GM12878 (cell line): Measurements from ENCODE around the gene PPAN. TPM values are rescaled to one million over a fixed set of nuclear protein-coding genes. Genes with fewer than 3 reads are reported as not detected.

Experiments used
- ATAC-seq: fragments of 200-7000 bp; cut with Tn5 transposase; 3 replicates; pipeline ENCODE4 v1.9.1; 2020; ENCODE audit warnings: mild to moderate bottlenecking, moderate library complexity
- BruUV-seq: library from RNA; stranded (reverse); fragments of 400-500 nt; replicated peaks from 2 replicates; lab custom pipeline; 2021; lab: Mats Ljungman, UMichigan
- CTCF ChIA-PET: fragments of 300-600 bp; sonication (Branson Sonifier 250); formaldehyde crosslinking; extraction: SDS; loops from one replicate; lab custom pipeline; 2021; ENCODE audit warnings: inconsistent platforms; lab: Yijun Ruan, JAX
- POLR2A ChIA-PET: fragments of 350-600 bp; formaldehyde crosslinking; extraction: SDS; loops from one replicate; lab custom pipeline; 2021; ENCODE audit warnings: inconsistent platforms; lab: Charles Lee
- RAD21 ChIA-PET: fragments of 300-600 bp; sonication (Branson Sonifier 250); formaldehyde crosslinking; loops from one replicate; lab custom pipeline; 2023; ENCODE audit warnings: antibody characterized with exemption; ENCODE audit not compliant: unreplicated experiment; lab: Charles Lee
- SMC1A ChIA-PET: fragments of 300-600 bp; sonication (Branson Sonifier 250); formaldehyde crosslinking; loops from one replicate; lab custom pipeline; 2023; ENCODE audit not compliant: unreplicated experiment, uncharacterized antibody; lab: Charles Lee
- DNase-seq: peaks from one replicate; pipeline ENCODE4 v3.0.0-alpha.2; 2011; ENCODE audit warnings: low read depth, low spot score
- FAIRE-seq: peaks from 3 replicates; lab custom pipeline; 2011; peaks lifted over from hg19 to GRCh38; lab: Jason Lieb, UNC
- H2AFZ ChIP-seq: 2 replicates; pipeline ENCODE4 v1.6.0; 2011; ENCODE audit warnings: low read depth, low read length, control low read depth; ENCODE audit not compliant: control insufficient read depth
- H3K27ac ChIP-seq: 2 replicates; pipeline ENCODE4 v1.5.1; 2011; ENCODE audit warnings: control low read depth; ENCODE audit not compliant: control insufficient read depth, insufficient read depth
- H3K27me3 ChIP-seq, 2 experiments: replicated peaks in 1 of 2; 2 replicates each; pipeline versions ENCODE4 v1.6.0 to v1.6.1; 2011; ENCODE audit warnings: low read length in 1 of 2; ENCODE audit not compliant: control insufficient read depth in 2 of 2, insufficient read depth in 2 of 2
- H3K36me3 ChIP-seq, 2 experiments: 2 replicates each; pipeline ENCODE4 v1.5.1; 2011; ENCODE audit warnings: low read length in 1 of 2; ENCODE audit not compliant: control insufficient read depth in 2 of 2, insufficient read depth in 2 of 2
- H3K4me1 ChIP-seq: 2 replicates; pipeline ENCODE4 v1.6.1; 2011; ENCODE audit warnings: mild to moderate bottlenecking, low read length, moderate library complexity, mixed read lengths; ENCODE audit not compliant: control insufficient read depth, insufficient read depth
- H3K4me2 ChIP-seq: 2 replicates; pipeline ENCODE4 v1.6.0; 2011; ENCODE audit warnings: control low read depth; ENCODE audit not compliant: control insufficient read depth, insufficient read depth
- H3K4me3 ChIP-seq: fragments of 200-600 bp; sonication (generic); 2 replicates; pipeline ENCODE4 v1.5.1; 2016
- H3K79me2 ChIP-seq: 2 replicates; pipeline ENCODE4 v1.6.0; 2011; ENCODE audit warnings: low read length; ENCODE audit not compliant: control insufficient read depth, insufficient read depth
- H3K9ac ChIP-seq: 2 replicates; pipeline ENCODE4 v1.8.0; 2011; ENCODE audit warnings: low read length, control low read depth, mixed read lengths; ENCODE audit not compliant: control insufficient read depth, insufficient read depth
- H3K9me3 ChIP-seq: replicated peaks from 3 replicates; pipeline ENCODE4 v1.5.1; 2011; ENCODE audit warnings: mild to moderate bottlenecking, low read length; ENCODE audit not compliant: control insufficient read depth, insufficient read depth
- H4K20me1 ChIP-seq: 2 replicates; pipeline ENCODE4 v1.6.0; 2011; ENCODE audit not compliant: control insufficient read depth, insufficient read depth
- ASH2L ChIP-seq: fragments of 300-600, 200-600 bp; sonication (generic); IDR thresholded peaks from 2 replicates; pipeline ENCODE4 v1.6.1; 2017; ENCODE audit warnings: low read depth, mild to moderate bottlenecking, borderline replicate concordance
- CBFB ChIP-seq: IDR thresholded peaks from 2 replicates; pipeline ENCODE4 v1.6.1; 2016; ENCODE audit warnings: antibody characterized with exemption, low read depth
- EED ChIP-seq: sonication (generic); IDR thresholded peaks from 2 replicates; pipeline ENCODE4 v1.6.1; 2016; ENCODE audit warnings: antibody characterized with exemption, low read depth
- FOXM1 ChIP-seq: IDR thresholded peaks from 2 replicates; pipeline ENCODE4 v1.6.1; 2012; ENCODE audit warnings: low read depth, mild to moderate bottlenecking, inconsistent platforms, low read length, moderate library complexity
- KLF5 ChIP-seq: fragments of 450-650 bp; IDR thresholded peaks from 2 replicates; pipeline ENCODE4 v1.6.1; 2014; ENCODE audit warnings: mild to moderate bottlenecking; ENCODE audit not compliant: partially characterized antibody
- POLR2A ChIP-seq: IDR thresholded peaks from 2 replicates; pipeline ENCODE4 v1.6.1; 2011; ENCODE audit warnings: low read depth, mild to moderate bottlenecking, low read length
- POLR2AphosphoS5 ChIP-seq: IDR thresholded peaks from 2 replicates; pipeline ENCODE4 v1.6.1; 2011; ENCODE audit warnings: mild to moderate bottlenecking, low read length, inconsistent platforms
- WGBS: methylation state at CpG from one replicate; pipeline ENCODE4 v1.1.6; 2016; ENCODE audit warnings: low lambda C conversion rate; ENCODE audit not compliant: insufficient replicate concordance, insufficient coverage; ENCODE audit errors: missing lambda C conversion rate; 5-methylcytosine and 5-hydroxymethylcytosine counted together
- in situ Hi-C: fragments of 300-500 bp; cut with MboI; formaldehyde crosslinking; loops from 9 replicates; pipeline ENCODE4 v1.14.3; 2018; ENCODE audit warnings: mixed read lengths
- intact Hi-C: fragments of 100-400 bp; cut with micrococcal nuclease; formaldehyde crosslinking; loops from one replicate; pipeline ENCODE4 v1.14.2; 2022; ENCODE audit not compliant: unreplicated experiment
- polyA plus RNA-seq, 11 experiments: library from polyadenylated mRNA; depleted of rRNA in 4 of 11; unstranded in 6 of 11; stranded (reverse) in 5 of 11; fragments of >200 nt; fragmentation: Nextera tagmentation in 4 of 11; fragmentation: Illumina TruSeq in 1 of 11; extraction: Ambion mirVana in 4 of 11; extraction: Trizol in 1 of 11; gene quantifications; 1 replicate in 1 of 11; 2 replicates in 10 of 11; pipeline versions ENCODE4 v1.2.1 to v1.2.3, GENCODE V29; 2011 to 2016; ENCODE audit warnings: inconsistent platforms in 2 of 11, missing spikeins in 2 of 11, low read depth in 1 of 11
- total RNA-seq, 4 experiments: library from RNA; depleted of rRNA in 3 of 4; stranded (reverse); fragments of >200 nt in 3 of 4; fragmentation: Illumina TruSeq in 1 of 4; extraction: Trizol in 1 of 4; gene quantifications; 2 replicates each; pipeline versions ENCODE4 v1.2.1 to v1.2.3, GENCODE V29; 2013 to 2021
- TF ChIP-seq, protein P1 (sequence below): fragments of 450-650 bp; IDR thresholded peaks from 2 replicates; pipeline ENCODE4 v1.6.1; 2014; ENCODE audit warnings: mild to moderate bottlenecking

The PPAN gene
- total and polyA plus RNA-seq, 10 of the 15 experiments (the other 5 are each of a cell fraction or from before 2014, with no cell fraction given): 2.1 to 171 (median 108) TPM

DNA sequence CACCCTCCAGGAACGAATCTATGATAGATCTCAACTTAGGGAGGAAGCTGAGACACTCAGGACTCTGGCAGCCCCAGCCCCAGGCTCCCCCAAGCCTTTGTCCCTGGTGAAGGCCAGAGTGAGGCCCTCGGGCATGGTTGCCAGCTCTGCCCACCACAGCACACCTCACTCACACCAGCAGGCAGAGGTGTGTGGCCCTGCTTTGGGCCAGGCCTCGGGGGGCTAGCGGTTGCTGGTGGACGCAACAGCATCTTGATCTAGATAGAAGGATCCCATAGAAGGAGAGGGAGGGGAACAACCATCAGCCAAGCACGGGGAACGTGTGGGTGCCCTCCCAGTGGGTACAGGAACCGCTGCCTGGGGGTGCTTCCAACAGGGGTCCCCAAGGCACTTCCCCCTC, 51.9 kb downstream of the PPAN start:
- H3K27ac ChIP-seq: no peak overlapping the region
- H2AFZ ChIP-seq: no peak overlapping the region
- TF ChIP-seq POLR2A (peak; percentile 48; the same call in 1 of the 2 replicates), CBFB (no peak)
- intact Hi-C loops (no loop called here), in situ Hi-C loops (no loop called here)
- no peaks in the 10 kb centered on the region for H4K20me1 ChIP-seq
- no peak for ATAC-seq
- FAIRE-seq: no peak
- no peak overlapping the region for H3K4me2 ChIP-seq
- H3K27me3 ChIP-seq: no peaks in the 10 kb centered on the region
- RAD21 ChIA-PET: no interaction called here
- no TSS peak for BruUV-seq
- SMC1A ChIA-PET: no interaction called here
- H3K4me1 ChIP-seq: no peaks in the 10 kb centered on the region
- no peak overlapping the region for H3K4me3 ChIP-seq
- CTCF ChIA-PET: no interaction called here
- no peaks in the 10 kb centered on the region for H3K9me3 ChIP-seq
- no peaks in the 10 kb centered on the region for H3K79me2 ChIP-seq
- no peak for DNase-seq
- peaks cover 37 to 62% of the 10 kb centered on the region in 2 experiments for H3K36me3 ChIP-seq
- H3K9ac ChIP-seq: no peak overlapping the region
- WGBS: 87% methylated on average over 8 of the region's 8 CpGs
- POLR2A ChIA-PET: interaction anchor here (0.5 kb wide), 1 partner anchor 241 kb away, joined by 6 read pairs; no protein-coding TSS in a partner anchor

DNA sequence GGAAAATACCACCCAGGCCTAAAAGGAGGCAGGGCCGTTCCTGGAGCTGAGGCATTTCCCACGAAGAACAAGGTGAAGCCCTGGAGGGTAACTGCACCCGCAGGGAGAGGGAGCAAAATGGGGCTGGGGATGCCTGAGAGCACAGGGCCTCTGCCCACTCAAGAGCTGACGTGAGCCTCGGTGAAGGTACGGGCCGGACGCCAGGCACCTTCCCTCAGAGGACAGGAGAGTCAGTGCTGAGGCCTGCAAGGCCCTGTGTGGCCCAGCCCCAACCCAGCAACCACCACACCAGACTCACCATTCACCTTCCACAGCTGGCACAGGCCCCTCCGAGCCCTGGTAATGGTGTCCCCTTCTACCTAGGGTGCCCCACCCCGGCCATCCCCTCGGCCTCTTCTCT, 52.3 kb downstream of the PPAN start:
- H3K9ac ChIP-seq: no peak overlapping the region
- CTCF ChIA-PET: no interaction called here
- in situ Hi-C loops: no loop called here

More for the DNA sequence above, 52.3 kb downstream of the PPAN start:
- Histone ChIP-seq H3K4me1 (no peaks in the 10 kb centered on the region), H3K4me2 (no peak overlapping the region), H3K79me2 (no peaks in the 10 kb centered on the region), H3K36me3 (peaks cover 39 to 66% of the 10 kb centered on the region in 2 experiments), H3K27me3 (no peaks in the 10 kb centered on the region), H3K4me3 (no peak overlapping the region), H2AFZ (no peak overlapping the region), H3K9me3 (no peaks in the 10 kb centered on the region), H3K27ac (no peak overlapping the region), H4K20me1 (no peaks in the 10 kb centered on the region)
- DNase-seq (no peak), FAIRE-seq (no peak), ATAC-seq (no peak)
- BruUV-seq: no TSS peak
- intact Hi-C loops: no loop called here
- RAD21 ChIA-PET: no interaction called here
- POLR2A ChIA-PET: no interaction called here
- TF ChIP-seq, protein P1, sequence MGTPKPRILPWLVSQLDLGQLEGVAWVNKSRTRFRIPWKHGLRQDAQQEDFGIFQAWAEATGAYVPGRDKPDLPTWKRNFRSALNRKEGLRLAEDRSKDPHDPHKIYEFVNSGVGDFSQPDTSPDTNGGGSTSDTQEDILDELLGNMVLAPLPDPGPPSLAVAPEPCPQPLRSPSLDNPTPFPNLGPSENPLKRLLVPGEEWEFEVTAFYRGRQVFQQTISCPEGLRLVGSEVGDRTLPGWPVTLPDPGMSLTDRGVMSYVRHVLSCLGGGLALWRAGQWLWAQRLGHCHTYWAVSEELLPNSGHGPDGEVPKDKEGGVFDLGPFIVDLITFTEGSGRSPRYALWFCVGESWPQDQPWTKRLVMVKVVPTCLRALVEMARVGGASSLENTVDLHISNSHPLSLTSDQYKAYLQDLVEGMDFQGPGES: no peak
- TF ChIP-seq KLF5: no peak
- TF ChIP-seq EED: no peak
- peak; percentile 40; the same call in 1 of the 2 replicates for TF ChIP-seq POLR2A
- 0 out of 2 replicates have a peak, but pooled peaks have one; percentile 27 for TF ChIP-seq POLR2AphosphoS5
- no peak for TF ChIP-seq FOXM1
- no peak for TF ChIP-seq ASH2L
- WGBS: 95% methylated on average over 11 of the region's 11 CpGs
- SMC1A ChIA-PET: no interaction called here
